Astrocyte (in vitro differentiated cells and primary cell): ENCODE data around the gene MCTP1.
"Not testable (repeated sequence)": the region's sequence is repeated elsewhere in the genome, so short reads cannot be mapped to it uniquely, and the experiment has no call there.

Source experiments
- EZH2 ChIP-seq: IDR thresholded peaks from 2 replicates; pipeline ENCODE4 v1.6.1; 2012; ENCODE audit warnings: mild to moderate bottlenecking, low read length, inconsistent platforms; ENCODE audit not compliant: insufficient read depth
- TF ChIP-seq, protein P1 (sequence below): IDR thresholded peaks from 2 replicates; pipeline ENCODE4 v1.5.1; 2011; ENCODE audit warnings: low read depth, mild to moderate bottlenecking, inconsistent platforms, low read length, moderate library complexity; ENCODE audit not compliant: insufficient read depth

DNA sequence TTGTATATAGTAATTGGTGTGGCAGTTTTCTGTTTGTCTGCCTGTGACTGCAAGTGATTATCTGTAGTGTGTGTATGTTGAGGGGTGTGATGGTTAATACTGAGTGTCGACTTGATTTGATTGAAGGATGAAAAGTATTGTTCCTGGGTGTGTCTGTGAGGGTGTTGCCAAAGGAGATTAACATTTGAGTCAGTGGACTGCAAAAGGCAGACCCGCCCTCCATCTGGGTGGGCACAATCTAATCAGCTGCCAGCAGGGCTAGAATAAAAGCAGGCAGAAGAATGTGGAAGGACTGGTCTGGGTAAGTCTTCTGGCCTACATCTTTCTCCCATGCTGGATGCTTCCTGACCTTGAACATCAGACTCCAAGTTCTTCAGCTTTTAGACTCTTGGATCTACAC is 290.4 kb downstream of the MCTP1 start:
- TF ChIP-seq, protein P1, sequence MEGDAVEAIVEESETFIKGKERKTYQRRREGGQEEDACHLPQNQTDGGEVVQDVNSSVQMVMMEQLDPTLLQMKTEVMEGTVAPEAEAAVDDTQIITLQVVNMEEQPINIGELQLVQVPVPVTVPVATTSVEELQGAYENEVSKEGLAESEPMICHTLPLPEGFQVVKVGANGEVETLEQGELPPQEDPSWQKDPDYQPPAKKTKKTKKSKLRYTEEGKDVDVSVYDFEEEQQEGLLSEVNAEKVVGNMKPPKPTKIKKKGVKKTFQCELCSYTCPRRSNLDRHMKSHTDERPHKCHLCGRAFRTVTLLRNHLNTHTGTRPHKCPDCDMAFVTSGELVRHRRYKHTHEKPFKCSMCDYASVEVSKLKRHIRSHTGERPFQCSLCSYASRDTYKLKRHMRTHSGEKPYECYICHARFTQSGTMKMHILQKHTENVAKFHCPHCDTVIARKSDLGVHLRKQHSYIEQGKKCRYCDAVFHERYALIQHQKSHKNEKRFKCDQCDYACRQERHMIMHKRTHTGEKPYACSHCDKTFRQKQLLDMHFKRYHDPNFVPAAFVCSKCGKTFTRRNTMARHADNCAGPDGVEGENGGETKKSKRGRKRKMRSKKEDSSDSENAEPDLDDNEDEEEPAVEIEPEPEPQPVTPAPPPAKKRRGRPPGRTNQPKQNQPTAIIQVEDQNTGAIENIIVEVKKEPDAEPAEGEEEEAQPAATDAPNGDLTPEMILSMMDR: not testable (repeated sequence)
- not testable (repeated sequence) for TF ChIP-seq EZH2
